ENCODE data around the gene MIPOL1.

DNA sequence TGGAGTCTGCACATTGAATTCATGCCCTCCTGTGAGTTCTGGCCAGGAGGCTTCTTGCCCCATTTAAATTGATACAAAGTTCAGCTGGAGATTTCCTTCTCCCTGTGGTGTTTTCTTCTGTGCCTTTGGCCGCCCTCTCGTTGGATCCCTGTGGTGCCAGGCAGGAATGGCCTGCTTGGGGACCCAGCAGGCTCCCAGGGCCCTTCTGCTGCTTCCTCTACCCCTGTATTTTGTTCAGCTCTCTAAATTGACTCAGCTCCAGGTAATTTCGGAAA lies 200.1 kb downstream of the MIPOL1 start:
- TF ChIP-seq, protein P1, sequence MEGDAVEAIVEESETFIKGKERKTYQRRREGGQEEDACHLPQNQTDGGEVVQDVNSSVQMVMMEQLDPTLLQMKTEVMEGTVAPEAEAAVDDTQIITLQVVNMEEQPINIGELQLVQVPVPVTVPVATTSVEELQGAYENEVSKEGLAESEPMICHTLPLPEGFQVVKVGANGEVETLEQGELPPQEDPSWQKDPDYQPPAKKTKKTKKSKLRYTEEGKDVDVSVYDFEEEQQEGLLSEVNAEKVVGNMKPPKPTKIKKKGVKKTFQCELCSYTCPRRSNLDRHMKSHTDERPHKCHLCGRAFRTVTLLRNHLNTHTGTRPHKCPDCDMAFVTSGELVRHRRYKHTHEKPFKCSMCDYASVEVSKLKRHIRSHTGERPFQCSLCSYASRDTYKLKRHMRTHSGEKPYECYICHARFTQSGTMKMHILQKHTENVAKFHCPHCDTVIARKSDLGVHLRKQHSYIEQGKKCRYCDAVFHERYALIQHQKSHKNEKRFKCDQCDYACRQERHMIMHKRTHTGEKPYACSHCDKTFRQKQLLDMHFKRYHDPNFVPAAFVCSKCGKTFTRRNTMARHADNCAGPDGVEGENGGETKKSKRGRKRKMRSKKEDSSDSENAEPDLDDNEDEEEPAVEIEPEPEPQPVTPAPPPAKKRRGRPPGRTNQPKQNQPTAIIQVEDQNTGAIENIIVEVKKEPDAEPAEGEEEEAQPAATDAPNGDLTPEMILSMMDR (IDR thresholded peaks at IDR 0.05): no peak
- TF ChIP-seq POLR2A (IDR thresholded peaks at IDR 0.05) (no peak), EP300 (IDR thresholded peaks at IDR 0.05) (no peak)

Measured in tibial nerve (tissue), 4 donors.